ENCODE results near the gene HGF.

- TF ChIP-seq GATA2 (IDR thresholded peaks at IDR 0.05; ENCODE audit: low read depth, low read length) (no peak), GATA3 (IDR thresholded peaks at IDR 0.05; ENCODE audit: low read depth, low read length) (0 out of 2 replicates have a peak, but pooled peaks have one; percentile 9)
Observed at GRCh38 chr7:81754918-81755696, 14.7 kb downstream of the HGF start.

All from SH-SY5Y (cell line).